GM18517 (cell line): ENCODE results near the gene TMEM223.
"Not testable (repeated sequence)": the region's sequence is repeated elsewhere in the genome, so short reads cannot be mapped to it uniquely, and the experiment has no call there.

ENCODE experiments used
- ATAC-seq: cut with Tn5 transposase; IDR thresholded peaks from one replicate; pipeline ENCODE4 v1.9.1; 2021; ENCODE audit warnings: mild to moderate bottlenecking, moderate library complexity; ENCODE audit not compliant: unreplicated experiment

TMEM223 gene

GRCh38 chr11:62804310-62805075 is 12.7 kb upstream of the TMEM223 start:
- ATAC-seq, result no peak

GRCh38 chr11:62801071-62801470 is 9.3 kb upstream of the TMEM223 start:
- no peak for ATAC-seq

GRCh38 chr11:62799486-62799885 is 7.7 kb upstream of the TMEM223 start:
- ATAC-seq, result no peak

GRCh38 chr11:62796281-62796680 is 4.5 kb upstream of the TMEM223 start:
- no peak for ATAC-seq

- no peak for ATAC-seq
These were observed 2.5 kb upstream of the TMEM223 start for GRCh38 chr11:62794201-62794775.

- ATAC-seq, result no peak
These were observed 383 bp upstream of the TMEM223 start for GRCh38 chr11:62792202-62792575.

GRCh38 chr11:62789576-62789975 is 2.2 kb downstream of the TMEM223 start:
- no peak for ATAC-seq

GRCh38 chr11:62788991-62789390 is 2.8 kb downstream of the TMEM223 start:
- ATAC-seq, result no peak

GRCh38 chr11:62787005-62787759 is 4.6 kb downstream of the TMEM223 start, which contains the start of gene TMEM179B:
Gene TMEM179B (plus strand): TSS chr11:62787402. CDS start chr11:62787432, 30 bp downstream.
- ATAC-seq, result peak; percentile 60

- ATAC-seq, result peak; percentile 38
These were observed 5.3 kb downstream of the TMEM223 start for GRCh38 chr11:62786318-62787004.

GRCh38 chr11:62782753-62783152 is 9.1 kb downstream of the TMEM223 start:
- no peak for ATAC-seq

- no peak for ATAC-seq
These were observed 13.4 kb downstream of the TMEM223 start for GRCh38 chr11:62778441-62778840.

- ATAC-seq, result no peak
These were observed 14.4 kb downstream of the TMEM223 start for GRCh38 chr11:62777389-62777788.

GRCh38 chr11:62775646-62776045 is 16.2 kb downstream of the TMEM223 start:
- no peak for ATAC-seq

GRCh38 chr11:62774407-62774806 is 17.4 kb downstream of the TMEM223 start:
- ATAC-seq, result no peak

GRCh38 chr11:62771144-62772021 is 20.4 kb downstream of the TMEM223 start, which contains the start of gene TAF6L:
Gene TAF6L (plus strand): TSS chr11:62771396. CDS start chr11:62775784, 4,388 bp downstream.
- peak; percentile 75 for ATAC-seq

GRCh38 chr11:62770778-62771143 is 21.0 kb downstream of the TMEM223 start:
- no peak for ATAC-seq

GRCh38 chr11:62760867-62761227 is 31.0 kb downstream of the TMEM223 start:
- not testable (repeated sequence) for ATAC-seq

- no peak for ATAC-seq
These were observed 33.7 kb downstream of the TMEM223 start for GRCh38 chr11:62757846-62758788.
